ENCODE results near the gene TARS2.

The TARS2 gene

GRCh38 chr1:150543500-150544143 is 56.4 kb downstream of the TARS2 start:
- DNase-seq = no peak

- DNase-seq = no peak
Measured at GRCh38 chr1:150544204-150544603, 57.0 kb downstream of the TARS2 start.

- peak; percentile 66 for DNase-seq
Measured at GRCh38 chr1:150545486-150546032, 58.3 kb downstream of the TARS2 start.

- DNase-seq = no peak
Measured at GRCh38 chr1:150546294-150546937, 59.2 kb downstream of the TARS2 start.

DNA sequence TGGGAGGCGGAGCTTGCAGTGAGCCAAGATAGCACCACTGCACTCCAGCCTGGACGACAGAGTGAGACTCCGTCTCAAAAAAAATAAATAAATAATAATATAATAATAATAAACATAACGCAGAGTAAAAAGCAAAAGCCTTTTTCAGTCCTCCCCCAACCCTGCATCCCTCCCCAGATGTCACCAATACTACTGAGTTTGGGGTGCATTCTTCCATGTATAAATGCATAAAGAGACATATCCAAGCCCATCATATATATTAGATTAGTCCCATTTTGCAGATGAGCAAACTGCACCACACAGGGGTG is 61.1 kb downstream of the TARS2 start:
- DNase-seq = no peak

DNA sequence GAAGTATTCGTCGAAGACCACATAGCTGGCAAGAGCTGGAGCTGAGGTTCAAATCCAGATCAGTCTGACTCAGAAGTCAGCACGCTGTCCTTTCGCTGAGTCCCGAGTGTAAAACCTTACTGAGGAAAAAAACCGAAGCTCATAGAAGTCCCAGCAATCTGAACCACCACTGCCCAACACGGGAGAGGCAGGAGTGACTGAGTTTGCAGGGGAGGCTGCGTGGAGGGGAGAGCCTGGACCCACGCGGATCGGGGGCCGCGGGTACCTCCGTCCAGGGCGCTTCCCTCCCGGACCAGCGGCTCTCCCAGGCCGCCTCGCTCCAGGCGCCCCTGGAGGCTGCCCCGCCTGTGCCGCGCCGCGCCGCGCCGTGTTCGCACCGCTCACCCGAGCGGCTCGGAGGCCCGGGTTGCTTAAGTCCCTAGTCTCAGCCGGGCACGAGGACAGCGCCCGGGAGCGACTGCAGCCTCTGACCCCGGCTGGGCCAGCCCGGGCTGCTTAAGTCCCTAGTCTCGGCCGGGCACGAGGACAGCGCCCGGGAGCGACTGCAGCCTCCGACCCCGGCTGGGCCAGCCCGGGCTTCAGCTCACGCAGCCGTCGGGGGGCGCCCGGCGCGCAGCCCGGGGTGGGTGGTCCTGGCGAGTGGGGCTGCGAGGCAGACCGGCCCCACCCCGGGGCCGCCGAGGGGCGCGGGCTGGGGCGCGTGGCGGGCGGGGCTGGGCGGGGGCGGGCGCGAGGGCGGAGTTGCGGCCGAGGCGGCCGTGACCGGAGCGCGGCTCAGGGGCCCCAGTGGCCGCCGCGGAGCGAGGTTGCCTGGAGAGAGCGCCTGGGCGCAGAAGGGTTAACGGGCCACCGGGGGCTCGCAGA is 61.6 kb downstream of the TARS2 start, which contains the start of gene ADAMTSL4:
ADAMTSL4 (plus strand) TSS at position 777 of the 864 bp plus-strand sequence. CDS start 2,881 bp downstream, outside the sequence.
- DNase-seq = peak; percentile 86

DNA sequence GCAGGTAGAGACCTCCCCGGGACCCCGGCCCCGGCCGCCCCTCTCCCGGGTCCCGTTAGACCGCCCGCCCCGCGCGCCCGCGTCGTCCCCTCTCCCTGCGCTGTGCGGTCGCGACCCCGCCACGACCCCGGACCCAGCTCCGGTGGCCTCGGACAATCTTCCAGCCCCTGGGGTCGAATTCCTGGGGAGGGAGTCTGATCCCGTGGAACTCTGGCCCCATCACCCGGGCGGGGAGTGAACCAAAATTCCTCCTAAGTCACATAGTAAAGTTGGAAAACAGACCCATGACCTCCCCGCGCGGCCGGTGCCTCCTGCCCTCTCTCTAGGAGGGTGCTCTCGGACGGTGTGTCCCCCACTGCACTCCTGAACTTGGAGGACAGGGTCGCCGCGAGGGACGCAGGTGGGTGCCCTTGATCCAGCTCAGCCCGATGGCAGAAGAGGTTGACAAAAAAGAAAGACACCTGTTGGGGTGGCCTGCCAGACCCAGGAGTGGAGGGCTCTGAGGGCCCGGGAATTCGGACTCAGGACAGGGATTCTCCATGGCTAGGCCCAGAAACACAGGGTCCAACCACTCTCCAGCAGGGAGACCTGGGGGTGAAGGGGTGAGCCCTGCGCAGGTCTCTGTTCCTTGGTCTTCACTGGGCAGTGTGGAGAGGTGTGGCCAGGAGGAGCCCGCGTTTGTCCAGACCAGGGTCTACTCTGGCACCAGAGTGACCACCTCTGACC is 62.4 kb downstream of the TARS2 start:
- no peak for DNase-seq

DNA sequence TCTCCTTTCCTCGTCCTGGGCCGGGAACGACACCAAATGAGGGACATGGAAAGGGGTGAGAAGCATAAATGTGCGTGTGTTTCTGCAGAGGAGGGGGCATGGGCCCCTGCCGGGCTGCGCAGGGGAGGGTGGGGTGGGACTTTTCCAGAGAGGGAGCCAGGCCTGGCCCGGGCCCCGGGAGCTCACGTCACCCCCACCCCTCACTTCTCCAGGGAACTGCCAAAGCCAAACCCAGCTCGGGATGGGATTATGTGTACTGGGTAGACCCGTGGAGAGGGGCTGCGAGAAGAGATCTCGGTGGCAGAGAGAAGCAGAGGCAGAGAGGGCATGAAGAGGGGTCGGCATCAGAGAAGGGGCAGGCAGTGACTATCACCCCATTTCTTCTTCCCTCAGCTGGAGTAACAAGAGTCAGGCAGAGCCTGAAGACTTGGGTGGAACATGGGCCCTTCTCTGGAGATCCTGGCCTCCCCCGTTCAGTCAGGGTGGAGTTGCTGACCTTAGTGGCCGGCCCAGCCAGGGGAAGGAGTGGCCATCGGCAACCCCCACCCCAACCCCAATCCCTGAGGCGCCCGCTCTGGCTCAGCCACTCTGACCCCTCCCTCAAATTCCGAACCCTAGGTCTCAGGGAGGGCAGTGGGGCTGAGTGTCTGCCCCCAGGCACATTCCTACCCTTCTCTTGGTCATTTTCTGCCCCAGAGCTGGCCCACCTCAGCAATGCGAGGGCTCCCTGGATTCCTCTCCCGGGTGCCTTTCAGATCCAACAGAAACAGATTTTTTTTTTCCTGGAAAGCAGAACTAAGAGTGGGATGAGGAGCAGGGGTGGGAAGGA is 63.2 kb downstream of the TARS2 start:
- DNase-seq = no peak

GRCh38 chr1:150551051-150551783 is 64.0 kb downstream of the TARS2 start:
- DNase-seq = peak; percentile 51

GRCh38 chr1:150551784-150552127 is 64.5 kb downstream of the TARS2 start:
- DNase-seq = peak; percentile 29

GRCh38 chr1:150552128-150552910 is 65.1 kb downstream of the TARS2 start:
- peak; percentile 93 for DNase-seq

GRCh38 chr1:150552911-150553289 is 65.7 kb downstream of the TARS2 start:
- DNase-seq = no peak

DNA sequence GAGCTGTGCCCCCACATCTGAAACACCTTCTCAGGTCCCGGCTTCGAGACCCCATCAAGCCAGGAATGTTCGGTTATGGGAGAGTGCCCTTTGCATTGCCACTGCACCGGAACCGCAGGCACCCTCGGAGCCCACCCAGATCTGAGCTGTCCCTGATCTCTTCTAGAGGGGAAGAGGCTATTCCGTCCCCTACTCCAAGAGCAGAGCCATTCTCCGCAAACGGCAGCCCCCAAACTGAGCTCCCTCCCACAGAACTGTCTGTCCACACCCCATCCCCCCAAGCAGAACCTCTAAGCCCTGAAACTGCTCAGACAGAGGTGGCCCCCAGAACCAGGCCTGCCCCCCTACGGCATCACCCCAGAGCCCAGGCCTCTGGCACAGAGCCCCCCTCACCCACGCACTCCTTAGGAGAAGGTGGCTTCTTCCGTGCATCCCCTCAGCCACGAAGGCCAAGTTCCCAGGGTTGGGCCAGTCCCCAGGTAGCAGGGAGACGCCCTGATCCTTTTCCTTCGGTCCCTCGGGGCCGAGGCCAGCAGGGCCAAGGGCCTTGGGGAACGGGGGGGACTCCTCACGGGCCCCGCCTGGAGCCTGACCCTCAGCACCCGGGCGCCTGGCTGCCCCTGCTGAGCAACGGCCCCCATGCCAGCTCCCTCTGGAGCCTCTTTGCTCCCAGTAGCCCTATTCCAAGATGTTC is 66.3 kb downstream of the TARS2 start:
- no peak for DNase-seq

DNA sequence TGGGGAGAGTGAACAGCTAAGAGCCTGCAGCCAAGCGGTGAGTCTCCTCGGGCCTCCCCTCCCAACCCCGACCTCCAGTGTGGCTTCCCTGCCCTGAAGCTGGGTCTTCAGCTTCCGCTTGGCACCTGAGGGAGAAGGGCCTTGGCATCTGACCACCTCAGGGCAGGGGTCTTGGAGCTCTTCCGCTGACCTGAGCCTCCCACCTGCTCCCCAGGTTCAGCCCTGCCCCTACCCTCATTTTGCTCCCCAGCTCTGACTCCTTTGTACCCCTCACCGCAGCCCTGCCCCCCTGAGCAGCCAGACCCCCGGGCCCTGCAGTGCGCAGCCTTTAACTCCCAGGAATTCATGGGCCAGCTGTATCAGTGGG is 66.8 kb downstream of the TARS2 start:
- no peak for DNase-seq

- no peak for DNase-seq
Measured at GRCh38 chr1:150555198-150555970, 68.2 kb downstream of the TARS2 start.

- DNase-seq = no peak
Measured at GRCh38 chr1:150555971-150556865, 69.0 kb downstream of the TARS2 start.

GRCh38 chr1:150557065-150557600 is 69.9 kb downstream of the TARS2 start:
- DNase-seq = no peak

Measured in hematopoietic multipotent progenitor cell treated with erythropoietin and hydrocortisone succinate and interleukin-3 and kit ligand, for 4 days (in vitro differentiated cells).